22Rv1 (cell line): ENCODE results near the gene CHMP2A.
"Not testable (repeated sequence)": the region's sequence is repeated elsewhere in the genome, so short reads cannot be mapped to it uniquely, and the experiment has no call there.

Experiments used
- H3K27ac ChIP-seq: fragments of 450-650 bp; 2 replicates; pipeline ENCODE4 v1.5.1; 2017
- ZFX ChIP-seq: fragments of 450-650 bp; IDR thresholded peaks from 2 replicates; pipeline ENCODE4 v1.6.1; 2017; ENCODE audit warnings: antibody characterized with exemption, borderline replicate concordance
- TF ChIP-seq, protein P1 (sequence below): fragments of 450-650 bp; IDR thresholded peaks from 2 replicates; pipeline ENCODE4 v1.5.1; 2017; ENCODE audit warnings: mild to moderate bottlenecking

Gene CHMP2A

DNA sequence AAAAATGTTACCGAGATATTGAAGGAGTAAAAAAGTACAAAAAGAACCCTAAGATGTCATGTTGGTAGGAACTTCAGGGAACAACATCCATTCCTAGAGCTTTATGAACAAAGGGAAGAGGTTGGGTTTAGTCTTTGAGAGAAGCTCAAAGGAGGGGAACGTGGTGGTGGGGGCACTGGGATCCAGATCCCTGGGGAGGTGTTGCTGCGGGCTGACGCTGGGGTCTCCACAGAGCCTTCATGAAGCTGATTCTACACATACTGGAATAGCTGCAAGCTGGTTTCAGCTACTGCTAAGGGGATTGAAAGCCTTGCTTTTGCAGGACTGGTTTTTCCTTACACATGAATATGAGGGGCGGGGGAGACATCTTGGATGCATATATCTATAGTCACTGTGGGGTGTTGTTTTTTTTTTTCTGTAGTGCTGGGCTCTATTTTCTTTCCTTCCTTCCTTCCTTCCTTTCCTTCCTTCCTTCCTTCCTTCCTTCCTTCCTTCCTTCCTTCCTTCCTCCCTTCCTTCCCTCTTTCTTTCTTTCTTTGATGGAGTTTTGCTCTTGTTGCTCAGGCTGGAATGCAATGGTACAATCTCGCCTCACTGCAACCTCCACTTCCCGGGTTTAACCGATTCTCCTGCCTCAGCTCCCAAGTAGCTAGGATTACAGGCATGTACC lies 24.7 kb upstream of the CHMP2A start:
- no peak for TF ChIP-seq ZFX
- TF ChIP-seq, protein P1, sequence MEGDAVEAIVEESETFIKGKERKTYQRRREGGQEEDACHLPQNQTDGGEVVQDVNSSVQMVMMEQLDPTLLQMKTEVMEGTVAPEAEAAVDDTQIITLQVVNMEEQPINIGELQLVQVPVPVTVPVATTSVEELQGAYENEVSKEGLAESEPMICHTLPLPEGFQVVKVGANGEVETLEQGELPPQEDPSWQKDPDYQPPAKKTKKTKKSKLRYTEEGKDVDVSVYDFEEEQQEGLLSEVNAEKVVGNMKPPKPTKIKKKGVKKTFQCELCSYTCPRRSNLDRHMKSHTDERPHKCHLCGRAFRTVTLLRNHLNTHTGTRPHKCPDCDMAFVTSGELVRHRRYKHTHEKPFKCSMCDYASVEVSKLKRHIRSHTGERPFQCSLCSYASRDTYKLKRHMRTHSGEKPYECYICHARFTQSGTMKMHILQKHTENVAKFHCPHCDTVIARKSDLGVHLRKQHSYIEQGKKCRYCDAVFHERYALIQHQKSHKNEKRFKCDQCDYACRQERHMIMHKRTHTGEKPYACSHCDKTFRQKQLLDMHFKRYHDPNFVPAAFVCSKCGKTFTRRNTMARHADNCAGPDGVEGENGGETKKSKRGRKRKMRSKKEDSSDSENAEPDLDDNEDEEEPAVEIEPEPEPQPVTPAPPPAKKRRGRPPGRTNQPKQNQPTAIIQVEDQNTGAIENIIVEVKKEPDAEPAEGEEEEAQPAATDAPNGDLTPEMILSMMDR, result no peak

DNA sequence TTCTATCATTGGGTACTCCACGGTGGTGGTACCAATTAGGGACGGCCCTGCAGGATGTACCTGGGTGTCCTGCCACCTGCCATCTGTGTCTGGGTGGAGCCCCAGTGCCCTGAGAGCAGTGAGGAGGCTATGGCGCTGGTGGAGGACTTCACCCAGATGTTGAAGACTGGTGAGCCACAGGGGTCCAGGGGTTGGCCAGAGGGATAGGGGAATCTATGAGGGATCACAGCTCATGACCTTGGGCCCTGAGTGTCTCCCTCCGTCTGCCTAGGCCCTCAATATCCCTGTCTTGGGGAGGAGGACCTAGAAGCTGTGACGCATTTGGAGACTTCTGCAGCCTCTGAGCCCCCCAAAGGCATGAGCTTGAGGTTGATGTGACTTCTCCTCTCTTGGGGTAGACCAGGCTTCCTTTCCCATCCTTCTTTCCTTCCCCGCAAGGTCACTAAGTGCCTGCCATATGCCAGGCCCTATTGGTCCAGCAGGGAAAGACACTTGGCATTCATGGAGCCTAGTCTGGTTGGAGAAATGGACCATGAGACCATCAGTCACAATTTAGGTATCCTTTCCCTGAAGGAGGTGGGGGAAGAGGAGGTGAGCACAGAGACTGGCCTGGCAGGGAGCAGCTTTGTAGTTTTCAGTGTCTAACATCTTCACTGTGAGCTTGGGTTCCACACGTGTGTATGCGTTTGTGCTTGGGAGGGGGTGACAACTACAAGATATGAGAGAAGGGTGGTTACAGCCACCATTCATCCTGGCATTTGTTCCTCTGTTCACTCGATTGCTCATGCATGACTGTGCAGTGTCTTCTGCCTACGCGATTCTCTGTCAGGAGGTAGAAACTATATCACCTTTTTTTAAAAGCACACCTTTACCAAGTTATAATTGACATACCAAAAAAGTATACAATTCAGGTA lies 23.4 kb upstream of the CHMP2A start:
- no peak overlapping the region for H3K27ac ChIP-seq
- TF ChIP-seq, protein P1, result no peak
- TF ChIP-seq ZFX, result no peak

More for the DNA sequence above, 24.7 kb upstream of the CHMP2A start:
- no peak overlapping the region for H3K27ac ChIP-seq

DNA sequence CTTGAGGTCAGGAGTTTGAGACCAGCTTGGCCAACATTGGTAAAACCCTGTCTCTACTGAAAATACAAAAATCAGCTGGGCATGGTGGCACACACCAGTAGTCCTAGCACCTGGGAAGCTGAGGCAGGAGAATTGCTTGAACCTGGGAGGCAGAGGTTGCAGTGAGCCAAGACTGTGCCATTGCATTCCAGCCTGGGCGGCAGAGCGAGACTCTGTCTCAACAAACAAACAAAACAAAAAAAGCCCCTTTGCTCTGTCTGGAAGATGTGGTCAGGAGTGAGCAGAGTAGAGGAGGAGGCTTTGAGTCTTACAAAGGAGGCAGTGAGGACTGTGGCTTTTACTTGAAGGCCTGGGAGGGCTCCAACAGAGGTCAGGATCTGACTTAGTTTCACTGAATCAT lies 22.7 kb upstream of the CHMP2A start:
- H3K27ac ChIP-seq, result not testable (repeated sequence)

DNA sequence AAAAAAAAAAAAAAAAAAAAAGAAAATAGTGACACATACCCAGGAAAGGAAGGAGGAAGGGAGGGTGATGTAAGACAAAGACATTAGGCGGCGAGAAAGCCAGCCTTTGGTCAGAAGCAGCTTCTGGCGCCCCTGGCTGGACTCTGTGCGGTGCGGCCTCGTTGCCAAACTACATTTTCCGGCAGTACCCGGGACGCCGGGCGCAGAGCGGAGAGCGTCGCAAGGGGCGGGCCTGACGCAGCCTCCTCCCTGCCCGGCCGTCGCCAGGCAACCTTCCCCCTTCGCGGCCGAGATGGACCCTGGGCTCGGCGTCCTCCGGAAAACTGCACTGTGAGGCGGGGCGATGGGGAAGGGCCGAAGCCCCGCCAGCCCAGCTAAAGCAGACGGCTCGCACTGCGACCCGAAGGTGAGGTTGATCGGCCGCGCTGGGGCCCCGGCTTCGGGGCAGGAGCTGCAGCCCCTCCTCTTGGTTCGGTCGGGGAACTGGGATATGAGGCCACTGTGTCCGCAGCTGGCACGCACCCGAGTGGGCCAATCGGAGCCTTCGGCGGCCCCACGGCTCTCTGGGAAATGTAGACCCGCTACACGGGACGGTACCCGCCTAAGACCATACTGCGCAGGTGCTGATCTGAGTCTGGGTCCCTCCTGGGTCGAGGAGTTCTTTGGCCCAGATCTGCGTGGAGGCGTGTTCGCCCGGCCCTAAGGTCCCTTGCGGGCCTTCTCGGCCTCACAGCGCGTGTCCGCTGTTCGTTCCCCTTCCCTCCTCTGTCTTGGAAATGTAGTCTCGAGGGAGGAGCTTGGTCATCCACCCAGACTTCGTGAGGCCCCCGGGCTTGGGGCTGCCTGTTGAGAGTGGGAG lies 20.5 kb upstream of the CHMP2A start:
- TF ChIP-seq, protein P1, result no peak
- no peak for TF ChIP-seq ZFX
- peak overlapping the region; percentile 97 for H3K27ac ChIP-seq

DNA sequence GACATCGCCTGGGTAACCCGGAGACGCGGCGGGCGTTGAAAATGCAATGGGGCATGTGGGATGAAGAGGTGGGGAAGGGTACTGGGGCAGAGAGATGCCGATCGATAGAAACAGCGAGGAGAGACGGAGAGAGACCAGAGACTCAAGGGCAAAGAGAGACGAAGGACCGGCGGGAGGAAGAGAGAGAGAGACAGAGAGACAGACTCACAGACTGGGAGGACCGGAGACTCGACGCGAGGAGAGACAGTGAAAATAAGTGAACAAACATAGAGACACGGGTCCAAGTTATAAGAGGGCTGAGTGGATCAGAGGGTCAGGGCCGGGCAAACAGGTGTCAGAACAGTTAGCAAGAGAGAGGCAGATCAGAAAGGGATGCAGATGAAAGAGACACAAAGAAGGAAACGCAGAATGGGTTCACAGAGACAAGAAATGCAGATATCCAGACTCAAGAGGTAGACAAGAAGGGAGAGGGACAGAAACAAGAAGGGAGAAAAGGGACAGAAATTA lies 18.8 kb upstream of the CHMP2A start:
- H3K27ac ChIP-seq, result peak overlapping the region; percentile 97
- TF ChIP-seq, protein P1, result no peak
- no peak for TF ChIP-seq ZFX

DNA sequence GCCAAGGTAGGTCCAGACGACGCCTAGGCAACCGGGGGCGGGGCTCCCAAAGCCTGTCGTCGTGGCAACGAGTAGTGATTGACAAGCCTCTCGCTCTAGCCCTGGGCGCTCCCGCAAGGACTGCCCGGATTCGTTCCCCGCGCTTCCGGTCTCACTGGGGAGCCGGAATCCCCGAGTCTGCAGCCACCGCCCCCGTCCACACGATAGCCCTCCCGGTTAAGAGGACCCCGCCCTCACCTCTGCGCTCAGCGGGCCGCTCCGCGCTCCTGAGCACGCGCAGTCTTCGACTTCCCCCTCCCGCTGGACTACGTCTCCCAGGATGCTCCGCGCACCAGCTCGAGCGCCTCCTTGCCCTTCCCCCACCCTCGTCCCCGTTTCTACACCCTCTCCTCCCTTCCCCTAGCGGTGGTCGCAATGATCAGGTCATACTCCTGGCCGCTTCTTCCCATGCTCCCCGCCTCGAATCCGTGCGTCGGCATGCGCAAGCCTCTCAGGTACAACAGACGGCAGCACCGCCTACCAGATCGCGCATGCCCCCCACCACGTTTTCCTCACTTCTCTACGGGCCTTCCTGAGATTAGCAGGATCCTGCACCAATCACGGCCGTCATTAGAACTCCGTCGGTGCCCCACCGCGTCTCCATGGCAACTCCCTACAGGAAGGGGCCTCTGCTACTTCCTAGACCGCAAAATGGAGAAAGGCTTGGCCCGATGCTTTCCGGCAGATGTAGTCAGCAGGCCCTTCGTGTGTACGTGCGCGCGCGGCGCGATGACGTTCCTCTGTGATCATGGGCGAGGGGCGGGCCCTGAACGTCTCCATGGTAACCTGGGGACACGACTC lies 18.1 kb upstream of the CHMP2A start, which contains the start of gene MZF1:
MZF1 (minus strand) TSS at position 518 of the 840 bp plus-strand sequence. CDS start 1,946 bp downstream, outside the sequence.
- TF ChIP-seq, protein P1, result no peak
- no peak for TF ChIP-seq ZFX
- H3K27ac ChIP-seq, result peak within 1 kb of the TSS; percentile 97
